Measurements from ENCODE around the gene SARM1. TPM values are rescaled to one million over a fixed set of nuclear protein-coding genes. Genes with fewer than 3 reads are reported as not detected.
A peak's percentile ranks its signal among the peaks of the same experiment; 100 is the strongest.
"Not testable (repeated sequence)": the region's sequence is repeated elsewhere in the genome, so short reads cannot be mapped to it uniquely, and the experiment has no call there.

The SARM1 gene
- 11.1 TPM for polyA plus RNA-seq (2013, experiment 1 of 2; ENCODE audit: insufficient read length)
- 11.0 TPM for polyA plus RNA-seq (2013, experiment 2 of 2; ENCODE audit: insufficient read length)

DNA sequence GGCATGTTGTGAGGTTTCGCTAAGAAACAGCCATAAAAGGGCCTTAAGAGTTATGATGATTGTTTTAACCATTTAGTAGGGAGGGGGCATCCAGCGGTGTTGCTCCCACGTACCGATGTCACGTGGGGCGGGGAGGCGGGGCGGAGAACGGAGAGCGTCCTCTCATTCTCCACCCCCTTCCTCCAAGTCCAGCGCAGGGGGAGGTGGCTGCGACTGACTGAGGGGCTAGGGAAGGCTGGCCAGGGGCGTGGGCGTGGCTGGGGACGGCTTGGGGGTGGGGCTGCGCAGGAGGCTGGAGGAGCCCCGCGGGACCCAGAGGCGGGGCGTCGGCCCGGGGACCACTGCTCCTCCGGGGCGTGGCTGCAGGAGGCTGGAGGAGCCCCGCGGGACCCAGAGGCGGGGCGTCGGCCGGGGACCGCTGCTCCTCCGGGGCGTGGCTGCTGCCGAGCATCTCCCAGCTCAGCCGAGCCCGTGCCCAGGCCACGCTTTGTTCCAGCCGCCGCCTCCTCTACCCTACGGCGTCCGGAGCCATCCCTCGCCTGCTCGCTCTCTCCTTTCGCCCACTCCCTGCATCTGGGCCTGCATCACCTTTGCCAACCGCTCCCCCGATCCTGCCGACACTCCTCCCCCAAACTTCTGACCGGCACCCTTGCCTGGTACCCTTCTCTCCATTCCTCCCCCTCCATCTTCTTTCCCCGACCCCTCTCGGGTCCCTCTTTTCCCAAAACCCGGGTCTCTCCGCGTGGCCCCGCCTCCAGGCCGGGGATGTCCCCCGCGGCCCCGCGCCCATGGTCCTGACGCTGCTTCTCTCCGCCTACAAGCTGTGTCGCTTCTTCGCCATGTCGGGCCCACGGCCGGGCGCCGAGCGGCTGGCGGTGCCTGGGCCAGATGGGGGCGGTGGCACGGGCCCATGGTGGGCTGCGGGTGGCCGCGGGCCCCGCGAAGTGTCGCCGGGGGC is at the start of gene SARM1:
Gene SARM1 (plus strand): TSS at position 450 of the 958 bp plus-strand sequence. CDS start 339 bp downstream, at position 789.
- peak; percentile 93 for DNase-seq

DNA sequence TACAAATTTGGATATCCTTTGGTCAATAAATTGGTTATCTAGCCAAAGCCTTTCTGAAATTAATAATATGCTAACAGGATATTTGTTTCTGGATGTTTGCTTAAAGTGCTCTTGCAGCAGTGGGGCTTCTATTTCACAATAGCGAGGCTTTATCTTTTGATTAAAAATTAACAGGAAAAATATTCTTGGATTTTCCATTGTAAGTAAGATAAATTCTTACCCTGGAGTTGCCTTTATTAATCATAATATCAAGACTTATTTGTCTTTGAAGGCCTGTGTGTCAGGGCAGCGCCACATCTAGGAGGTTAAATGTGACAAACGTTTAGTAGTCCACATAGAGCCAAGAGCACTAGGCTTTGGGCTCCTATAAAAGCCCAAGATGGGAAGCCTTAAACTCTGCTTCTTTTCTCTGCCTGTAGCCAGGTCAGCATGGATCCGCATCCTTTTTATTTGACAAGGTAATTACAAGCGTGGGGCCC is 47.2 kb upstream of the SARM1 start:
- DNase-seq = no peak

DNA sequence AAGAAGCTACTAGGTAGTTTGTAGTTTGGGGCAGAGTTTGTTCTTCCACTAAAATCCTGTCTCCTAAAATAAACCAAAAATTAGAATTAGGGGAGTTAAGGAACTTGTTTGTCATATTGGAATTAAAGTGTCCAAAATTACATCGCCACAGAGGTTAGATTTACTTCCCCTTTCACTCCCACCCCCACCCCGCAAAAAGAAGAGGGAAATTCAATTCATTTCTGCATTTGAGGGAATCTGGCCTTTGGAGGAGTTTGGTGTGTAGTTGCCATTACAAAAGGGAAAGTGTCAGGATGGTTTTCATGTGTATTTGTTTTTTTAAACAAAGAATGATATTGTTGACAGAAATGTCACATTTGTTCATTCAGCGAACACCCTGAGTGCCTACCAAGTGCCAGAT is 46.7 kb upstream of the SARM1 start:
- no peak for DNase-seq

DNA sequence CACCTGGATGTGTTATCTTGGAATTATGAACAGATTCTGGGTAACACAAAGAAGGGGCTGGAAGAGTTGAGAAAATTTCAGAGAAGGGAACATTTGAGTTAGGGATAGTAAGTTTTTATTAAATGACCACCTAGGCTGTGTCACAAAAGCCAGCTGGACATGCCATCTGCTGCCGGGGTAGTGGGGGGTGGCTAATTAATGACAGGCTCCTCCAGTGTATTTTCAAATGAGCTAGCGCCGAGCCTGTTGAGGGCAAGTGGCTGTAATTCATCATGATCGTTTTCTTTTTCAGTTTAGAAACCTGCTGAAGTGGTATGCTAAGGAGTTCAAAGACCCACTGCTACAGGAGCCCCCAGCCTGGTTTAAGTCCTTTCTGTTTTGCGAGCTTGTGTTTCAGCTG is 46.3 kb upstream of the SARM1 start:
- no peak for DNase-seq

DNA sequence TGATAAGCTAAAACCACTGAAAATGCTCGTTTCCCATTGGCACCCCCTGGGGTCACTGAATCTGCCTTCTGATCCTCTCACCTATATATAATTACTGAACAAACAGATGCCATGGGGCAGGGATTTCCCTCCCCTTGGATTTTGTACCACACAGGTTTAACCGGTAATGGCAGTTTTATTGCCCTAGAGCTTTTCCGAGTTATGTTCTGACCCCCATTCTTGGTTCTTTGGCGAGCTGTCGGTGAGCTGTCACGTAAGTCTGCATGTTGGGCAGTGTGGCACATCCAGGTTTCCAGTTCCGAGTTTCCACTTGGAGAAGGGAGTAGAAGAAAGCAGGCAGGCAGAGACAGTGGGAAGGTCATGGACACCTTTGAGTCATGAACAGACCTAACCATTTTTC is 45.4 kb upstream of the SARM1 start:
- no peak for DNase-seq

DNA sequence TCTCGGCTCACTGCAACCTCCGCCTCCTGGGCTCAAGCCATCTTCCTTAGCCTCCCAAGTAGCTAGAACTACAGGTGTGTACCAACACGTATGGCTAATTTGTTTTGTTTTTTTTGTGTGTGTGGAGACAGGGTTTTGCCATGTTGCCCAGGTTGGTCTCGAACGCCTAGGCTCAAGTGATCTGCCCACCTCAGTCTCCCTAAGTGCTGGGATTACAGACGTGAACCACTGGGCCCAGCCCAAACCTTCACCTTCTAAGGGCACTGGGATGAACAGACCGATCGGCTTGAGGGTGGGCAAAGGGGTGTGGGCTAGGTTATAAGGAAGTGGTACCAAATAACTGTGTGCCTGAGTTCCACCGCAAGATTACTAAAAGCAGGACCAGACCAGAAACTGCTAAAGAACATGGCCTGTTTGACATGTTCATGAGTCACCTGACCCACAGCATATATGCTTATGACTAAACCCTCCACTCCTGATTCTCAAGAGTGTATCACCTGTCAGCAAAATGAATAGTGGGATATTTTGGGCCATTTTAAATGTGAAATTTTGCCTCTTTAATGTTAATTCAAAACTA is 44.4 kb upstream of the SARM1 start:
- no peak for DNase-seq

DNA sequence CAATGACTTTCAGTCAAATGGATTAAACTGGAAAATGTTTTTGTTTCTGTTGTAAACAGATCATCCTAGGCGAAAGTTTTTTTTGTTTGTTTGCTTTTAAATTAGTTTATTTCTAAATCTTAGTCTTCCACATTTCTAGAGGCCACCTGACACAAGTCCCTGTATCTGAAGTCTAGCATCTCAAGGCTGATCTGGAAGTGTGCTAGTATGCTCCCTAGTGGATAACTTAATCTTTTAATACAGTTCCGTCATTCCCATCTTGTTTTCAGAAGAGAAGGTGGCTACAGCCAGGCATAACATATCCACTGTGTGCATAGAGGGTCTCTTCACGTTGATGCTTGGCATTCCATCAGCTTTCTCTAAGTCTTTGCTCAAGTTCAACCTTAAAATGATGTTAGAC is 43.8 kb upstream of the SARM1 start:
- no peak for DNase-seq

DNA sequence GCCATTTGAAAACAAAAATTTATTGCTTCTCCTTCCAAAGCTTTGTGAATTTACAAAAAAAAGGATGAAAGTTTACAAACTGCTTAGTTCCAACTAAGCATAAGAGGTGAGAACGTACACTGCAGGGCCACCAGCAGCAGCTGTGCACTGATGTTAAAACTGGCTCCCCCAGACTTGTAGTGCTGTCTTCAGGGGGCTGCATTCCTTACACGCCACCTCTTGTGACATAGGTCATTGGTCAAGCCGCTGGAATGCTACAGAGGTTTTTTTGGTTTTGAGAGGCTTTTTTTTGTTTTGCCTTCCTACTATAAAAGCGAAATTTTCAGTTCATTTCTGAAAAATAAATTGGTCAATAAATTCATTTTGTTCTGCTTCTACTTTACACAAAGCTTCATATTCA is 43.2 kb upstream of the SARM1 start:
- DNase-seq = no peak

DNA sequence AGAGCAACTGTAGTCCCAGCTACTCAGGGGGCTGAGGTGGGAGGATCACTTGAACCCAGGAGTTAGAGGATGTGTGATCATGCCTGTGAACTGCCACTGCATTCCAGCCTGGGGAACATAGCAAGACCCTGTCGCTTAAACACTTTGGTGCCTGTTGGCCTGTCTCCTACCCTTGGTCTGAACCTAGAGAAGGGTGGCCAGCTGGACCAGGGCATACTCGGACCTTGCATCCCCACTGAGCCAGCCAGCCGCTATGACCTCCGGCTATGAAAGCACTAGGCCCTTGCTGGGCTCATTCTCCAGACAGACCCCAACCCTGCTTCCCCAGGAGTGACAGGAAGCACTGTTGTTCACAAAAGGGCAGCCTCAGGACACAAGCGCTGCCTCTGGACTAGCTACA is 40.8 kb upstream of the SARM1 start:
- no peak for DNase-seq

DNA sequence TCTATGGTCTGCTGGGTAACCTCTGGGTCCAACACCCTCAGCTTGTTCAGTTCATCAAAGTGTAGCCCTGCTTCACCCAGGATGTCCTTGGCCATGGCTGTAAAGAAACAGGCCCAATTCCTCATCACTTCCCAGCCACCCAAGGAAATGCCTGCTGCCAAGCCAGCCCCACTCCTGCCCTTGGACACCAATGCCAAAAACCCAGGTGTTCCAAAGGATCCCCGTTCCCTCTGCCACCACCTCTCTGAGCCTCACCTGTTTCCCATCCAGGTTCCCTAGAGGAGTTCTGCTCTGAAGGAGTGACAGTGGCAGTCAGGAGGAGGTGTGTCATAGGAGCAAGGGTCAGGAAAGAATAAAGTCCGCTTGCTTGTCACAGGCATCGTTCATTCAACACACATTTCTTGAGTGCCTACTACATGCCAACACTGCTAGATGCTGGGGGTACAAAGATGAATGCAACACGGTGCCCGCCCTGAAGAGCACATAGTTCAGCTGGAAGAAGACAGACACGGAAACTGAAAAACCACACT is 39.5 kb upstream of the SARM1 start:
- no peak for DNase-seq

DNA sequence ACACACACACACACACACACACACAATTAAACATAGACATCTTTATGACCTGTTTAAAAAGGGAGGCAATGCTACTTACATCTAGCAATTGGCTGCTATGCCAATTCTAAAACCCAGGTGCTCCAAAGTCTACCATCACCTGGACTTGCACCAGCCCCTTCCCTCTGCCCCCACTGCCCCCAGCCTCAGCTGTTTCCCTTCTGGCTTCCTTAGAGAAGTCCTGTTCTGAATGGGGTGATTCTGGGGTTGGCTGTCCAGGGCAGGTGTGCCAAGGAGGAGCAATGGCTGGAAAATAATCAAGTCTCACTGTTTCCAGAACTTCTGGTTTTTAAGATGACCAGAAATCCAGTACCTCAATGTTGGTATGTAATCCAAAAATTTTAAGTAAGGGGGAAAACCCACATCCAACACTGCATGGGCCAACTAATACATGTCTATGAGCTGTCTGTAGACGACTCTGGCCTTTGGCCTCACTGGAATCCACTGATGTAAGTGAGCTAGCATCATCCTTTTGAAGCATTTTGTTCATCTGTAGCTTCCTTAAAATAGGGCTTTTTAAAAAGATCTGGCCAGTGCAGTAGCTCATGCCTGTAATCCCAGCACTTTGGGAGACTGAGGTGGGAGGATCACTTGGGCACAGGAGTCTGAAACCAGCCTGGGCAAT is 38.3 kb upstream of the SARM1 start:
- DNase-seq = no peak

DNA sequence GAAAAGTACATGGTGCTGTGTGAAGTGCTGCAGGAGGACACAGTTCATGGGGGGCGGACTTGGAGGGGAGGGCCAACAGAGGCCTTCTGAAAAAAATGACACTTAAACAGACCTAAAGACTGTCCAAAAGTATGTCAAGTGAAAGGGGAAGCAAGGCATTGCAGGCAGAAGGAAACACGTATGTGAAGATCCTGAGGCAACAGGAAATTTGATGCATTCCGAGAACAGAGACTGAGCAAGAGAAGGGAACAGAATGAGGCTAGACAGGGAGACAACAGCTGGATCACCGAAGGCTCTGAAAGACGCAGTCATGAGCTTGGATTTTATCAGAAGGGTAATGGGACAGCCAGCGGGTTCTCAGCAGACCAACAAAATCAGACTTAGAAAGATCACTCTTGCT is 37.3 kb upstream of the SARM1 start:
- DNase-seq = no peak

DNA sequence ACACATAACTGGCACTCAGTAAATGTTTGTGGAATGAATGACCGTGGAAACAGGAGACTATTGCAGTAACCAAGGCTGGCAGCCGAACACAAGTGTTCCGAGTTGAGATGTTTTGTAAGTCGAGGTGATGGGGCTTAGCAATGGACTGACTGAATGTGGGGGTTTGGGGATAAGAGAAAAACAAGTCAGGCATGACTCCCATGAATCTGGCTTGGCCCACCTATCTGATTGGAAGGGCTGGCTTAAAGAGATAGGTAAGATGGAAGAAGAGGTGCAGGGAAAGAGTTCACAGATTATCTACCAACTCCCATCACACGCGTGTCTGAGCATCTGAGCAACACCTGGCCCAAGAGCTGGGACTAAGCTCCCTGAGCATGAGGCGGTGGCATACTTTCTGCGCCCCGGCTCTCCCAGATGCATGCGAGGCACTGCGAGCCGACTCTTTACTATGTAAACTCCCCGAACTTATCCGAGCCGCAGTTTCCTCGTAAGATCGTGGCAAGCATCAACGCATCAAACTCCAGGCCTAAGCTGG is 36.8 kb upstream of the SARM1 start:
- no peak for DNase-seq

DNA sequence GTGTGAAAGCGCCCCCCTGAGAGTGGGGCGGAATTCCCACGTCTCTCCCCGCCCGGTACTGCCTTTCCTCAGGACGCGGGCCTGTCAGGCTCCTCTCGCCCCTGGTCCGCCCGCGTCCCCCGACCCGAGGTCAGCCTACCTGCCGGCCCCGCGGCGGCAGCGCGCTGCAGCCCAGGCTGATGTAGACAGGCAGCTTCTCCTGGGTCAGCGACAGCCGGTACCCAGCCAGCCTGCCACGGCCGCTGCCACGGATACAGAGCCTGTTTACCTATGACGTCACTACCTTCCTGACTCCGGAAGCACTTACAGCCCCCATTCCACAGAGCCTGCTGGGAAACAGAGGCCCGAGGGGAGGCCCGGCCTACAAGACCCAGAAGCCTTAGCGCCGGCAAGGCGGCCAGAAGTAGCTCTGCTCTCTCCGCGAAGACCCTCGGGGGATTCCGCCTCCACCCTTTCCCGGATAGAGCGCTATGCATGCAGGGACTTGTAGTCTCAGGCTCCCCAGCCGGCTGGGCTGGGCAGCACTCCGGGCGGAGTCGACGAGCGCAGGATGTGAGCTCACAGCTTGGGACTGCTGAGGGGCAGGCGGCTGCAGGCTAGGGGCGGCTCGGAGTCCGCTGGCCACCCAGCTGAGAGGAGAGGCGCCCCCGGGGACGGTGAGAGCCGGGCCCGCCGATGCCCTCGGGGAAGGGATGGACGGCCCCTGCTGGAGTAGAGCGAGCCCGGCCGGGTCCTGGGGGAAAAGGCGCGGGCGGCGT is 36.1 kb upstream of the SARM1 start, which contains the start of the genes IFT20 and TNFAIP1:
Gene IFT20 (minus strand): TSS at position 272 of the 758 bp plus-strand sequence. CDS start 3,487 bp downstream, outside the sequence.
Gene TNFAIP1 (plus strand): TSS at position 561 of the 758 bp plus-strand sequence. CDS start 3,761 bp downstream, outside the sequence.
- peak; percentile 100 for DNase-seq

DNA sequence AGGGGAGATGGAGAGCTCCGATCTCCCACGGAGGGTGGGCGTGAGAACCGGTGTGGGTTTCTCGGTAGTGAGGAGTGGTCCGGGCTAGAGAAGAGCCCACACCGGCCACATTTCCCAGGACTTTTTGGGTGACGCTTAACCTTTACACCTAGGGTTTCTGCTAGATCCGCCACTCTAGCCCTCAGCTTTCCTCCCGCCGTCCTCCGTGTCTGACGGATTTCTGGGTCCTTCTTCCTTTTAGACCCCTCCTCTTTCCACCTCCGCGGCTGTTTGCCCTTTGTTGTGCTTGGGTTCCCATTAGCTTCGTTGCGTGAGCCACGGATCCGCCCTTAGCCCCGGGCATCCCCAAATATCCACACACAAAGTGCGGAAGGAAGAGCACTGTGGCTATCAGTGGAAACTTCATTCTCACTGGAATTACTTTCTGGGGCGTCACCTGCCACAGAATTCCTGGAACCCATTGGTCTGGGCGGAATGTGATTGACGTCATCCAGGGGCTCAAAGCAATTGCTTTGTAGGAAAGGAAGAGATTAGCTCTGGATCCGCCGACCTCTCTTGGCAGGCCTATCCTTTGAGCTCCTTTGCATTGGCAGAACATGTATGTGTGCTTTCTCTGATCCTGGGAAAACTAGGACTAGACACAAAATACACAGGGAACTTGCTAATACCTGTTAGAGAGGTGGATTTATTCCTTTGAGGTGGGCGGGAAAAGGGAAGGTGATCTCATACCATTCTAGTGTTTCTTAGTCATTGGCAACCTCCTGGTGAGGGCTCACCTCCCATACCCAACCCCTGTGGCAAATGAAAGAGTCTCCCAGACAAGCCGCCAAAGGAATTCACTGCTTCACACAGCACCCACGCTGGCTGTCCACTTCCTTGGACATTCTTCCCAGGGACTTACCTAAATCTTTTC is 35.3 kb upstream of the SARM1 start:
- DNase-seq = peak; percentile 88

DNA sequence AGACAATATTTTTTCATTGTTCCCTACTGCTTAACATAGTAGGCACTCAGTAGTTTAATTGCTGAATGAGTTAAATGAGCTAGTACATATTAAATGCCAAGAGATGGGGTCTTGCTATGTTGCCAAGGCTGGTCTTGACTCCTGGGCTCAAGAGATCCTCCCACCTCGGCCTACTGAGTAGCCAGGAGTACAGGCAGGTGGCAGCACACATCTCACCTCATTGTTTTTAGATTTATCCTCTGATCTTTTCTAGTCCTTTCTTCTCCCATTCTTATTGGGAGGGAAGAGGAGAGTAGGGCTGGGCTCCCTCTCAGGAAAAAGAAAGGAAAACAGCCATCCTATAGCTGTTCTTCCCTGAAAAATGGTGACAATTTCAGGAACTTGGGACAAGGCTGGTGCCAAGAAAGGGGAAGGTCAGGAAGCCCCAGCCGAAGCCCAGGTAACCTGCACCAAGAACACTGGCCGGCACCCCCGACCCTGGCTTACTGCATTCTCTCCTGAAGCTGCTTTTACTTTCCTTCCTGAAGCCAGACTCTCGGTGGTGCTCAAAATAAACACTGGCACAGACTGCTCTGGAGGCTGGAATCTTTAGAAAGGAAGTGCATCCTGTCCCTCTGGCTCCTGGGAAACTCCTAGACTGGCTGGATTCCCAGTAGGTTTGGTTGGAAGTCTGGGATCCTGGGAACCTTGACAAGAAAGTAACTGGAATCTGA is 33.3 kb upstream of the SARM1 start:
- peak; percentile 62 for DNase-seq

DNA sequence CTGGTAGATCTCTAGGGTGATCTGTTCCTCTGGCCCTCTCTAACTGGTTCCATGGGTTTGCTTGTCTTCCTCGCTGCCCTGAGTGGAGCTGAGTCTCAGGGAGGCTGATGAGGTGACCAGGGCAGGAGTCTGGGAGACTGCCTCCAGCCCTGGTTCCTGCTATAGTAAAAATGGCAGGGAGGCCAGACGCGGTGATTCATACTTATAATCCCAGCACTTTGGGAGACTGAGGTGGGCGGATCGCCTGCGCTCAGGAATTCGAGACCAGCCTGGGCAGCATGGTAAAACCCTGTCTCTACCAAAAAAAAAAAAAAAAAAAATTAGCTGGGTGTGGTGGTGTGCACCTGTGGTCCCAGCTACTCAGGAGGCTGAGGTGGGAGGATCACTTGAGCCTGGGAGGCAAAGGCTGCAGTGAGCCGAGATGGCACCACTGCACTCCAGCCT is 32.7 kb upstream of the SARM1 start:
- not testable (repeated sequence) for DNase-seq

DNA sequence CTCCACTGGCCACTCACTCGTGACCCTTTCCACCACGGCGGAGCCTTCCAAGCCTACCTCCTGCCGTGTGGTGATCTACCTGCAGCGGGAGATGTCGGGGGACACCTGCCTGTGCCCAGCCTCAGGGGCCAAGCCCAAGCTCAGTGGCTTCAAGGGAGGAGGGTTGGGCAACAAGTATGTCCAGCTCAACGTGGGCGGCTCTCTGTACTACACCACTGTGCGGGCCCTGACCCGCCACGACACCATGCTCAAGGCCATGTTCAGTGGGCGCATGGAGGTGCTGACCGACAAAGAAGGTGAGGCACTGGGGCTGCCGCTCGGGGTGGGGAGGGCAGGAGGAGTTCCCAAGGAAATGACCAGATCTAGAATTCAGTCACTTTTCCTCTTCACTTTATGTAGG is 32.1 kb upstream of the SARM1 start:
- no peak for DNase-seq

DNA sequence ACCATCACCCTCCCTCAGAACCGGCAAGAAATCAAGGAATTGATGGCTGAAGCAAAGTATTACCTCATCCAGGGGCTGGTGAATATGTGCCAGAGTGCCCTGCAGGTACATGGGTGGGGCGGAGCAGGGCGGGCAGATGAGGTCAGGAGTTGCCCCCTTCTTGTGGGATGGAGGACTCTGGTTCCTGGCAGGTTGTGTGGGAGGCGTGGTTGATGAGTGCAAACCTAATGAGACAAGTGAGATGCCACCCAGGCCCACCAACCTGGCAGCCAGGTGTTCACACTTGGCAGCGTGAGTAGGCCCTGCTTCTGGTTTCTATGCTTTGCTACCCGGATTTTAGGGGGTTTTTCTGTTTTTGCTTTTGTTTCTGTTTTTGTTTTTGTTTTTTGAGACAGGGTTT is 31.1 kb upstream of the SARM1 start:
- DNase-seq = no peak

DNA sequence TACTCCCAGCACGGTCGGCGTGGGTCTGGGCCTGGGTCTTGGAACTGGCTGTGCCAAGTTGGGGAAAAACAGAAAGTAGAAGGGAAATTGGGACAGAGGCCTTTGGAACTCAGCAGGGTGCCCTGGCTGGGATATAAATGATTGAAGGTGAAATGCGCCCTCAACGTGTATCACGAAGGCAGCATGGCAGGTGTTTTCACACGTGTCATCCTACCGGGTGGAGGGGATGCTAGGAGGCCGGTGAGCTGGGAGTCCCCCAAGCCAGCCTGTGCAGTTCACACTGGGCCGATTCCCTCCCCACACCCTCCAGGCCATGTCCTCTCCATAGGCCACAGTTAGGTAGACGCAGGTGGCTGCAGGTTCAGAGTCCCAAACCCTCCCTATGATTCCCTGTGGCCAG is 30.0 kb upstream of the SARM1 start:
- no peak for DNase-seq

Data from fibroblast of skin of abdomen (primary cell).